A172 (cell line): ENCODE results near the gene GRIN1. TPM values are rescaled to one million over a fixed set of nuclear protein-coding genes. Genes with fewer than 3 reads are reported as not detected.

Experiments used
- DNase-seq: peaks from one replicate; pipeline ENCODE4 v3.0.0-alpha.2; 2015; ENCODE audit warnings: low spot score
- total RNA-seq: library from RNA; depleted of rRNA; stranded (reverse); fragments of >200 nt; shearing (Covaris generic); gene quantifications from 2 replicates; pipeline ENCODE4 v1.2.3, GENCODE V29; 2014

Gene GRIN1
- total RNA-seq, 1 experiment from 2014 or later: not detected

- no peak for DNase-seq
Measured at GRCh38 chr9:137148242-137148641, 9.3 kb downstream of the GRIN1 start.

- DNase-seq: no peak
Measured at GRCh38 chr9:137148661-137149060, 9.7 kb downstream of the GRIN1 start.

- DNase-seq: no peak
Measured at GRCh38 chr9:137149363-137149762, 10.4 kb downstream of the GRIN1 start.

GRCh38 chr9:137149942-137150616 lies 11.1 kb downstream of the GRIN1 start:
- DNase-seq: no peak

- peak; percentile 94 for DNase-seq
Measured at GRCh38 chr9:137150617-137151457, 11.9 kb downstream of the GRIN1 start.

GRCh38 chr9:137152844-137153405 lies 14.0 kb downstream of the GRIN1 start:
- no peak for DNase-seq

GRCh38 chr9:137156567-137157375 lies 17.8 kb downstream of the GRIN1 start:
- peak; percentile 34 for DNase-seq

- DNase-seq: no peak
Measured at GRCh38 chr9:137157618-137158415, 18.9 kb downstream of the GRIN1 start.

- DNase-seq: no peak
Measured at GRCh38 chr9:137158625-137159024, 19.7 kb downstream of the GRIN1 start.

GRCh38 chr9:137159105-137160053 lies 20.4 kb downstream of the GRIN1 start:
- no peak for DNase-seq

GRCh38 chr9:137160054-137160425 lies 21.1 kb downstream of the GRIN1 start:
- no peak for DNase-seq

GRCh38 chr9:137160716-137161557 lies 22.0 kb downstream of the GRIN1 start:
- no peak for DNase-seq

GRCh38 chr9:137161558-137162486 lies 22.9 kb downstream of the GRIN1 start:
- no peak for DNase-seq

GRCh38 chr9:137162505-137163364 lies 23.8 kb downstream of the GRIN1 start:
- DNase-seq: no peak

- no peak for DNase-seq
Measured at GRCh38 chr9:137163365-137163715, 24.4 kb downstream of the GRIN1 start.

- no peak for DNase-seq
Measured at GRCh38 chr9:137163805-137164204, 24.9 kb downstream of the GRIN1 start.
